Suprapubic skin (tissue), 4 donors: Measurements from ENCODE around the gene CALR. TPM values are rescaled to one million over a fixed set of nuclear protein-coding genes. Genes with fewer than 3 reads are reported as not detected.

Experiments
- DNase-seq, 2 donors: peaks; one replicate each; pipeline ENCODE4 v3.0.0-alpha.2; 2019; ENCODE audit warnings: low spot score in 2 of 2
- H3K27ac ChIP-seq: fragments of 200-600 bp; sonication (generic); one replicate; pipeline ENCODE4 v1.5.1; 2019
- H3K27me3 ChIP-seq: fragments of 200-600 bp; sonication (generic); one replicate; pipeline ENCODE4 v1.5.1; 2019
- H3K36me3 ChIP-seq: fragments of 200-600 bp; sonication (generic); one replicate; pipeline ENCODE4 v1.5.1; 2019
- H3K4me1 ChIP-seq: fragments of 200-600 bp; sonication (generic); one replicate; pipeline ENCODE4 v1.5.1; 2019
- H3K4me3 ChIP-seq: fragments of 200-600 bp; sonication (generic); one replicate; pipeline ENCODE4 v1.5.1; 2019; ENCODE audit warnings: mild to moderate bottlenecking
- H3K9me3 ChIP-seq: fragments of 200-600 bp; sonication (generic); one replicate; pipeline ENCODE4 v1.5.1; 2019
- CTCF ChIP-seq, 2 donors: fragments of 200-600 bp in 1 of 2; fragments of 450-650 bp in 1 of 2; sonication (generic) in 1 of 2; IDR thresholded peaks; one replicate each; pipeline ENCODE4 v1.5.1; 2016 to 2019; ENCODE audit warnings: antibody characterized with exemption in 2 of 2, mild to moderate bottlenecking in 1 of 2, moderate library complexity in 1 of 2
- EP300 ChIP-seq: sonication (generic); formaldehyde crosslinking; IDR thresholded peaks from one replicate; pipeline ENCODE4 v1.6.1; 2017; ENCODE audit warnings: antibody characterized with exemption
- POLR2A ChIP-seq, 2 donors: fragments of 450-650 bp; IDR thresholded peaks; one replicate each; pipeline ENCODE4 v1.6.1; 2017; ENCODE audit warnings: antibody characterized with exemption in 2 of 2, mild to moderate bottlenecking in 2 of 2, moderate library complexity in 2 of 2
- POLR2AphosphoS5 ChIP-seq, 3 donors: sonication (generic); formaldehyde crosslinking; IDR thresholded peaks; one replicate each; pipeline ENCODE4 v1.6.1; 2017; ENCODE audit warnings: antibody characterized with exemption in 3 of 3
- WGBS: methylation state at CpG from one replicate; pipeline ENCODE4 v1.1.5; 2018; 5-methylcytosine and 5-hydroxymethylcytosine counted together
- total RNA-seq, 4 donors: library from RNA; depleted of rRNA; stranded (reverse); fragments of >200 nt; gene quantifications; one replicate each; pipeline ENCODE4 v1.1.0, GENCODE V29; 2016

Gene CALR
- total RNA-seq, 4 donors from 2014 or later = 131 to 285 (median 237) TPM

- H3K36me3 ChIP-seq = no peaks in the 10 kb centered on the region
- no peaks in the 10 kb centered on the region for H3K9me3 ChIP-seq
- 96% methylated on average over 11 of the region's 11 CpGs for WGBS
- no peak overlapping the region for H3K27ac ChIP-seq
- no peak for DNase-seq
- no peaks in the 10 kb centered on the region for H3K27me3 ChIP-seq
- no peak overlapping the region for H3K4me3 ChIP-seq
- no peak for TF ChIP-seq CTCF (IDR thresholded peaks at IDR 0.05)
- no peak for TF ChIP-seq POLR2AphosphoS5 (IDR thresholded peaks at IDR 0.05)
- no peak for TF ChIP-seq EP300
- TF ChIP-seq POLR2A (IDR thresholded peaks at IDR 0.05) = no peak
- peaks cover 25% of the 10 kb centered on the region for H3K4me1 ChIP-seq
Measured at GRCh38 chr19:12992729-12993128, 54.3 kb downstream of the CALR start.

GRCh38 chr19:12993562-12993961 is 55.2 kb downstream of the CALR start:
- Histone ChIP-seq H3K4me3 (no peak overlapping the region), H3K36me3 (no peaks in the 10 kb centered on the region), H3K27me3 (no peaks in the 10 kb centered on the region), H3K4me1 (peaks cover 33% of the 10 kb centered on the region), H3K9me3 (no peaks in the 10 kb centered on the region), H3K27ac (peak overlapping the region; percentile 39)
- no peak for DNase-seq
- WGBS = 43% methylated on average over 1 of the region's 7 CpGs
- TF ChIP-seq POLR2A (IDR thresholded peaks at IDR 0.05) (no peak), EP300 (no peak), CTCF (IDR thresholded peaks at IDR 0.05) (no peak), POLR2AphosphoS5 (IDR thresholded peaks at IDR 0.05) (no peak)

Other genes starting within 250 kb of the CALR start
- gene FBXW9, start 242.0 kb upstream of the CALR start, total RNA-seq = 10 to 100 TPM in 3 of 4 donors, 1 to 10 TPM in 1; 9.7 to 13.7 (median 12.3) TPM
- 100 to 1,000 TPM in 2 of 4 donors, 10 to 100 TPM in 2; 94.6 to 206 (median 110) TPM for gene TNPO2, start 214.7 kb upstream of the CALR start, total RNA-seq
- 100 to 1,000 TPM; 164 to 228 (median 210) TPM for gene TRIR, start 203.9 kb upstream of the CALR start, total RNA-seq
- gene GET3, start 201.1 kb upstream of the CALR start, total RNA-seq = 10 to 100 TPM; 26.2 to 63.6 (median 56.9) TPM
- gene BEST2, start 186.8 kb upstream of the CALR start, total RNA-seq = 10 to 100 TPM; 18.2 to 62.0 (median 46.8) TPM
- gene HOOK2, start 163.1 kb upstream of the CALR start, total RNA-seq = 100 to 1,000 TPM in 2 of 4 donors, 10 to 100 TPM in 2; 55.1 to 227 (median 83.6) TPM
- 1,000 to 10,000 TPM in 3 of 4 donors, 100 to 1,000 TPM in 1; 687 to 2,027 (median 1,088) TPM for gene JUNB, start 147.1 kb upstream of the CALR start, total RNA-seq
- 100 to 1,000 TPM; 270 to 579 (median 540) TPM for gene PRDX2, start 136.8 kb upstream of the CALR start, total RNA-seq
- gene THSD8, start 136.5 kb upstream of the CALR start, total RNA-seq = 1 to 10 TPM in 1 of 4 donors, not detected in 3; 1.6 TPM
- 10 to 100 TPM; 12.3 to 15.4 (median 14.0) TPM for gene RNASEH2A, start 132.0 kb upstream of the CALR start, total RNA-seq
- gene RTBDN, start 104.0 kb upstream of the CALR start, total RNA-seq = not detected
- 1 to 10 TPM; 2.7 to 5.3 (median 3.7) TPM for gene MAST1, start 100.1 kb upstream of the CALR start, total RNA-seq
- 10 to 100 TPM; 20.6 to 38.3 (median 31.1) TPM for gene DNASE2, start 57.2 kb upstream of the CALR start, total RNA-seq
- gene KLF1, start 51.4 kb upstream of the CALR start, total RNA-seq = not detected
- gene GCDH, start 47.4 kb upstream of the CALR start, total RNA-seq = 10 to 100 TPM; 28.5 to 33.0 (median 31.9) TPM
- under 1 TPM in 1 of 4 donors, not detected in 3; 0.89 TPM for gene SYCE2, start 19.3 kb upstream of the CALR start, total RNA-seq
- gene FARSA, start 4.9 kb upstream of the CALR start, total RNA-seq = 10 to 100 TPM; 49.0 to 60.6 (median 50.9) TPM
- gene RAD23A, start 7.3 kb downstream of the CALR start, total RNA-seq = 100 to 1,000 TPM in 3 of 4 donors, 10 to 100 TPM in 1; 95.4 to 120 (median 109) TPM
- gene GADD45GIP1, start 18.6 kb downstream of the CALR start, total RNA-seq = 10 to 100 TPM; 20.4 to 31.0 (median 24.8) TPM
- gene DAND5, start 31.0 kb downstream of the CALR start, total RNA-seq = not detected
- 100 to 1,000 TPM; 126 to 223 (median 176) TPM for gene NFIX, start 56.9 kb downstream of the CALR start, total RNA-seq
- gene LYL1, start 164.2 kb downstream of the CALR start, total RNA-seq = 1 to 10 TPM; 1.5 to 2.7 (median 2.2) TPM
- 10 to 100 TPM; 35.1 to 46.2 (median 40.6) TPM for gene TRMT1, start 178.1 kb downstream of the CALR start, total RNA-seq
- 10 to 100 TPM; 13.4 to 47.6 (median 35.3) TPM for gene NACC1, start 179.7 kb downstream of the CALR start, total RNA-seq
- gene STX10, start 211.8 kb downstream of the CALR start, total RNA-seq = 100 to 1,000 TPM in 1 of 4 donors, 10 to 100 TPM in 3; 71.9 to 110 (median 82.2) TPM
- 100 to 1,000 TPM; 154 to 377 (median 214) TPM for gene IER2, start 211.8 kb downstream of the CALR start, total RNA-seq